Measurements from ENCODE around the gene MUC20.
"Not testable (repeated sequence)": the region's sequence is repeated elsewhere in the genome, so short reads cannot be mapped to it uniquely, and the experiment has no call there.

DNA sequence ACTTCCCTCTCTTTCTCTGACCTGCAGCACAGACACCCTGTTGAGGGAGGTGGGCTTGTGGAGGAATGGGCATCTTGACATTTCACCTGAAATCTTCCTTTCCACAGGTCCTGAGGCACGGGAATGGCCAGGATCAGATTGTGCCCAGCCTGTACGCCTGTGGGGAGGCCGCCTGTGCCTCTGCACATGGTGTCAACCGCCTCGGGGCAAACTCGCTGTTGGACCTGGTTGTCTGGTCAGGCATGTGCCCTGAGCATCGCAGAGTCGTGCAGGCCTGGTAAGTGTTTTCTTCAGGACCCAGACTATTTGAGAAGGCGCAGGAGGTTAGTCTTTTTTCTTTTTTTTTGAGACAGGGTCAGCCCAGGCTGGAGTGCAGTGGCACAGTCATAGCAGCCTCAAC, 47.1 kb upstream of the MUC20 start:
- TF ChIP-seq CTCF (IDR thresholded peaks at IDR 0.05); ZFX (IDR thresholded peaks at IDR 0.05; ENCODE audit: borderline replicate concordance): not testable (repeated sequence)
